Fibroblast of mammary gland (primary cell): ENCODE data around the gene ANGPTL2.

Experiments used
- DNase-seq: peaks from one replicate; pipeline ENCODE4 v3.0.0-alpha.2; 2010; ENCODE audit warnings: low read depth
- H3K4me3 ChIP-seq: 2 replicates; pipeline ENCODE4 v1.5.1; 2011; ENCODE audit warnings: low read depth, mild to moderate bottlenecking, low read length, moderate library complexity; ENCODE audit not compliant: control insufficient read depth
- TF ChIP-seq, protein P1 (sequence below): conservative IDR thresholded peaks from 2 replicates; pipeline ENCODE4 v1.5.1; 2011; ENCODE audit warnings: low read depth, low read length, inconsistent platforms; ENCODE audit not compliant: control insufficient read depth, insufficient read depth

The ANGPTL2 gene

DNA sequence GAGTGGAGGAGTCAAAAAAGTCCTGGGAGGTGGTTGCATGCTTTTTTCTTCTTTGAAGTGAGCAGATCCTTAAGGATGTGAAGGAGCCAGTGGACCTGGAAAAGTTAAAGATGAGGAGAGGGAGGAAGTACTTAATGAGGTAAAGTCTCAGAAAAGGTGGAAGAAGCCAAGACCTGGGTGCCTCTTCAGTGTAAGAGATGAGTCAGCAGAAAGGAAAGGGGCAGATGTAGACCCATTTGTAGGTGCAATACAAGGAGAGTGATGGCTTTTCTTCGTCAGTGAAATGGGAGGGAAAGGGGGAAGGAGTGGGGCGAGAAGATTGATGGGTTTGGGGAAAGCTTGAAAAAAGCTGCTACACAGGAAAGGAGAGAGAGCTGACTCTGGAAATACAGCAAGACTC lies 82.9 kb downstream of the ANGPTL2 start:
- DNase-seq, result no peak
- TF ChIP-seq, protein P1, sequence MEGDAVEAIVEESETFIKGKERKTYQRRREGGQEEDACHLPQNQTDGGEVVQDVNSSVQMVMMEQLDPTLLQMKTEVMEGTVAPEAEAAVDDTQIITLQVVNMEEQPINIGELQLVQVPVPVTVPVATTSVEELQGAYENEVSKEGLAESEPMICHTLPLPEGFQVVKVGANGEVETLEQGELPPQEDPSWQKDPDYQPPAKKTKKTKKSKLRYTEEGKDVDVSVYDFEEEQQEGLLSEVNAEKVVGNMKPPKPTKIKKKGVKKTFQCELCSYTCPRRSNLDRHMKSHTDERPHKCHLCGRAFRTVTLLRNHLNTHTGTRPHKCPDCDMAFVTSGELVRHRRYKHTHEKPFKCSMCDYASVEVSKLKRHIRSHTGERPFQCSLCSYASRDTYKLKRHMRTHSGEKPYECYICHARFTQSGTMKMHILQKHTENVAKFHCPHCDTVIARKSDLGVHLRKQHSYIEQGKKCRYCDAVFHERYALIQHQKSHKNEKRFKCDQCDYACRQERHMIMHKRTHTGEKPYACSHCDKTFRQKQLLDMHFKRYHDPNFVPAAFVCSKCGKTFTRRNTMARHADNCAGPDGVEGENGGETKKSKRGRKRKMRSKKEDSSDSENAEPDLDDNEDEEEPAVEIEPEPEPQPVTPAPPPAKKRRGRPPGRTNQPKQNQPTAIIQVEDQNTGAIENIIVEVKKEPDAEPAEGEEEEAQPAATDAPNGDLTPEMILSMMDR, result no peak
- no peak overlapping the region for H3K4me3 ChIP-seq

DNA sequence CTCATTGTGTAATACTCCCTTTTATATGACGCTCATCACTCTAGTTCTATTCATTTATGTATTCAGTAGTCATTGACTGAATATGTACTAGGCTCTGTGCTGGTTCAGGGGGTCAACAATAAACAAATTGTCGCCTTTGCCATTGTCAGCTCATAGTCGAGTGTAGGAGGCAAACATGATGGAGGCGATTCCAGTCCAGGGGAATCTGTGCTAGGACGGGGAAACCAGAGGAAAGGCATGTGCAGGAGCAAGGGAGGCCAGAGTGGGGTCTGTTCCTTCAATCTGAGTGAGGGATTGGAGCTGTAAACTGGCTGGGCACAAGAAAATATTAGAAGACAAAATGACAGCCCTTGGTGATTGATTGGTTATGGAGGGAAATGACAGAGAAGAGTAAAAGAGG lies 83.9 kb downstream of the ANGPTL2 start:
- TF ChIP-seq, protein P1, result no peak
- DNase-seq, result no peak
- H3K4me3 ChIP-seq, result no peak overlapping the region
